Raji (cell line): ENCODE data around the gene FARP1.

ENCODE experiments used
- POLR2A ChIP-seq: IDR thresholded peaks from 2 replicates; pipeline ENCODE4 v1.6.1; 2011; ENCODE audit warnings: low read depth, low read length, control low read depth; ENCODE audit not compliant: insufficient read depth

The FARP1 gene

DNA sequence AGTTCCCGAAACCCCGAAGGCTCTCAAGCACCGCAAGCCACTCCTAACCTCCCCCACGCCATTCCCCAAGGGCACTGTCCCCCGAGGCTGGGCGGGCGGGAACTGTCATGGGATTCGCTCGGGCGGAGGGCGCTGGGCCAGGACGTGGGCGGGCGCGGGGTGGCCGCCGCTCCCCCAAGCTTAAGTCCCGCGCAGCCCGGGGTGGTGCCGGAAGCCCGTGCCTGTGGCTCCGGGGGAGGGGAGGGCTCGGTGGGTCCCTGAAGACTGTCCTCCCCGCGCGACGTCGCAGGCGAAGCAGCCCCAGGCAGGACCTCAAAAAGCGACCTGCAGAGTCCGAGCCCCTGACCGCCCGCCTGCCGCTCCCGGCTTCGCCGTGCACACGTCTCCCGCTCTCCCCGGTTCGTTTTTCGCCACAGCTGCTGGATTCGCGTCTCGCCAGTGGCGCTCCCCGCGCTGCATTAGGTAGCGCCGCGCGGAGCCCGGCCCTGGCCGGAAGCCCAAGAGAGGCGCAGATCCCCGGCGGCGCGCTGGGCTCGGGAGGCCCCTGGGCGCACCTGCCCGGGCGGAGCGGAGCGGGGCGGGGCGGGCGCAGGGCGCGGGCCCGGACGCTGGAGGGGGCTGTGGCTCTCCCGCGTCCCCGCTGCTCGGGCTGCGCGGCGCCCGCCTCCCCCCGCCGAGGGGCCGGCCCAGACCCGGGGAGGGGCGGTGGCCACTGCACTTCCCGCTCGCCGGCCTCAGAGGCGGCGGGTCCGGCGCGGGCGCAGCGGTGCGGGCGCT is at the start of gene FARP1:
FARP1 (plus strand) TSS at position 715 of the 777 bp plus-strand sequence. CDS start 70,149 bp downstream, outside the sequence.
- TF ChIP-seq POLR2A: no peak

DNA sequence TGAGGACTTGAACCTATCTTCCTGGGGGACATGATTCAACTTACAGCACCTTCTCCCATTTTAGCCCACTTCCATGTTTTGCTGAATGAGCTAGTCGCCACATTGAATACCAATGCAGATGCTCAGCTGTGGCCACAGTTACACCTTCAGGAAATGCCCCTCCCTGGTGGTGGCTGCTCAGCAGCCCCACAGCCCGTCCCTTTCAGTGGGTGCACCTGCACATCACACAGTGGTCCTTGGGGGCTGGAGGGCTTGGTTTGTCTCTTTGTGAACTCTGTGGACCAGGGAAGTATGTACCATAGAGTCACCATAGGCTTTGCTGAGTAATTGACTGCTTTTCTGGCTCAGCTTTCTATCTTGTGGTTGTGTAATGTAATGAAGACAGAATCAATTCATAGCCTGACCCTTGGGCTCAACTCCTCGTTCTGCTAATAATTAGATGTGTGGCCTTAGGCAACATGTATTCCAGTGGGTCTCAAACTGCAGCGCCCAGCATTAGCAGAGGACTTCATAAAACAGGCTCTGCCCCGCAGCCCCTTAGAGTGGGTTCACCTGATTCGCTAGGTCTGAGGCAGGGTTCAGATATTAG is 48.1 kb upstream of the FARP1 start:
- TF ChIP-seq POLR2A: no peak

GRCh38 chr13:98096059-98096458 is 46.8 kb upstream of the FARP1 start:
- TF ChIP-seq POLR2A: no peak

GRCh38 chr13:98097749-98098148 is 45.1 kb upstream of the FARP1 start:
- no peak for TF ChIP-seq POLR2A

- TF ChIP-seq POLR2A: no peak
These were observed 44.4 kb upstream of the FARP1 start for GRCh38 chr13:98098516-98098915.

DNA sequence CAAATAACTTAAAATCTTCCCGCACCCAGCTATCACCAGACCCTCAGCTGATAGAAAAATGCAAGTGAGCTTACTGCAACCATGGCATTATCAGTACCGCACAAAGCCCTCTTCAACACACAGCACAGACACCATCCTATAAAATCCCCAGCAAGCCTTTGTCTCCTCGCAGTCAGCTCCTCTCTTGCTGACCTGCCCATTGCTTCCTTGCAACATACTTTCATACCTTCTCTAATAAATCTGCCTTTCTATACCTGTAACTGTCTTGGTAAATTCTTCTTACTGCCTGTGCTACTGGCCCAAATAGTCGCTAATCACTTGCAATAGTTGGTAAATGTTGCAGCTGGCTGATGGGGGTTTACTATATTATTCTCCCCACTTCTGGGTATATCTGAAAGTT is 43.3 kb upstream of the FARP1 start:
- TF ChIP-seq POLR2A: no peak

GRCh38 chr13:98100481-98100880 is 42.4 kb upstream of the FARP1 start:
- TF ChIP-seq POLR2A: no peak

DNA sequence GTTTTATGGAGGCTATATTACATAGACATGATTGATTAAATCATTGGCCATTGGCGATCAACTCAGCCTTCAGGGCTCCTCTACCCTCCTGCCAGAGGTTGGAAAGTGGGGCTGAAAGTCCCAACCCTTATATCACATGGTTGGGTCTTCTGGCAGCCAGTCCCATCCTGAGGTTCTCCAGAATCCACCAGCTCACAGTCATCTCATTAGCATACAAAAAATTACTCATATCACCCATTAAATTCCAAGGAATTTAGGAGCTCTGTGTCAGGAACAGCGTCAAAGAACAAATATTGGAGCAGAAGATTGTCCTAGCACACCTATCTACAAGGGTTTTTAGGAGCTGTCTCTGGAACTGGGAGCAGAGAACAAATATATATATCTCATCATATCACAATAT is 39.4 kb upstream of the FARP1 start:
- TF ChIP-seq POLR2A: no peak

DNA sequence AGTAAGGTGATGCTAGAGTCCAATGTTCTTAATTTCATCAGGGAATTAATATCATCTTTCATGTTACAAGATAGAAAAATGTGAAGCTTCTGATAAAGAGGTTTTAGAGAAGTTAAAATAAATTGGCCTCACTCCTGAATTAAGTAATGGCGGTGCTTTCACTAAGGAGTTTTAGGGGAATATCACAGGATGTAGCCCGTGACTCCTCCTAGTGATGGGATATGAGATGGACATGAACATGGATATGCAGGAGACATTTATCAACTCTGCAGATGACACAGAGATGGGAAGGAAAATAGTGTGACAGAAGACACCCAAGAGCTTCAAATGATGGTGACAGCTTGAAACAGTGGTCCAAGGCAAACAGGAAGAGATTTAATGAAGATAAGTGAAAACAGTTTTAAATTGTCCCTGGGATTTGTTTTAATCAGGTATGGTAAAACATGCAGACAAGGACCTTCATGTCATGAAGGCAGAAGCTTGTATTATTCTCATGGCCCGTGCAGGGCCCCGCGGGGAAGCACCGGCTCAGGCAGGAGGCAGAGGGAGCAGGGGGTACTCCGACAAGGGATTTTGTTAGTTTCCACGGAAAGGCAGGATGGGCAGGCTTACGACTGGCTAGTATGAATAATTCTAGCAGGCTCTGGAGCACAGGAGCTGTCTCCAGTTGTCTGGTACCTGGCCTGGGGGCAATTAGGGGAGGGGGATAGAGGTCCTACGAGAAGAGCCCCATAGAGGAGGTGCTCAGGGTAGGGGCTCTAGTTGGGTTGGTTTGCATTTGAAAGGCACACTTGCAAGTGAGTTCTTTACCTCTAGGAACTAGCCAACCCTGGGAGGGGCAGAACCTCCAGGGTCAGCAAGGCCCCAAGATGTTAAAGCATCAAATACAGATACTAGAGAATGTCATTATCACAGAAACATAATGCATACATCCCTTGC is 38.7 kb upstream of the FARP1 start:
- TF ChIP-seq POLR2A: no peak

DNA sequence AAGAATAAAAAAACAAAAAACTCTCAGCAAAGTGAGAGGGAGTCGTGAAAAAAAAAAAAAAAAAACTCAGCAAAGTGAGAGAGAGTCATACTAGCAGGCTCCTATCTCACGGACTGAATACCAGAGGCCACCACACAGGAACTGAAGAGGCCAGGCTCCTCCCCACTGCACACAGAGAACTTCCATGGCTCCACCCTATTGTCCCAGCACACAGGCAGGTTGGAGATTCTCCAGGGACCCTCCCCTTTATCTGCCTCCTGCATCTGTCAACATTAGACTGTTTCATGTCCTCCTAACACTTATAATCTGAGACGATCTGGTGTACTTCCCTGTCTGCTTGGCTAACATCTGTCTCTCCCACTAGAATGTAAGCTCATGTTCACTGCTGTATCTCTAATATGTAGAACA is 37.0 kb upstream of the FARP1 start:
- TF ChIP-seq POLR2A: no peak

- no peak for TF ChIP-seq POLR2A
These were observed 34.6 kb upstream of the FARP1 start for GRCh38 chr13:98108341-98108740.

DNA sequence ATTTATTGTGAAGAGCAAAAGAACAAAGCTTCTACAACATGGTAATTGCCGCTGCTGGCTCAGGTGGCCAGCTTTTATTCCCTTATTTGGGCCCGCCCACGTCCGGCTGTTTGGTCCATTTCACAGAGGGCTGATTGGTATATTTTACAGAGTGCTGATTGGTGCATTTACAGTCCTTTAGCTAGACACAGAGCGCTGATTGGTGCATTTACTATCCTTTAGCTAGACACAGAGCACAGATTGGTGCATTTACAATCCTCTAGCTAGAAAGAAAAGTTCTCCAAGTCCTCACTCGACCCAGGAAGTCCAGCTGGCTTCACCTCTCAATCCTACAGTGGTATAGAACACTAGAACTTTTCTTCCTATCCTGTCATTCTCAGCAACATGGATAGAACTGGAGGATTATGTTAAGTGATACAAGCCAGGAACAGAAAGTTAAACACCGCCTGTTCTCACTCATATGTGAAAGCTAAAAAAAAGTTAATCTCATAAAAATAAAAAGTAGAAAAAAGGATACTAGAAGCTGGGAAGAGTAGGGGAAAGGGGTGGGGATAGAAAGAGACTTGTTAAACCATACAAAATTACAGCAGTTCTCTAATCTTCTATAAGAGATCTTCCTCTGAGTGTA is 33.6 kb upstream of the FARP1 start:
- no peak for TF ChIP-seq POLR2A

DNA sequence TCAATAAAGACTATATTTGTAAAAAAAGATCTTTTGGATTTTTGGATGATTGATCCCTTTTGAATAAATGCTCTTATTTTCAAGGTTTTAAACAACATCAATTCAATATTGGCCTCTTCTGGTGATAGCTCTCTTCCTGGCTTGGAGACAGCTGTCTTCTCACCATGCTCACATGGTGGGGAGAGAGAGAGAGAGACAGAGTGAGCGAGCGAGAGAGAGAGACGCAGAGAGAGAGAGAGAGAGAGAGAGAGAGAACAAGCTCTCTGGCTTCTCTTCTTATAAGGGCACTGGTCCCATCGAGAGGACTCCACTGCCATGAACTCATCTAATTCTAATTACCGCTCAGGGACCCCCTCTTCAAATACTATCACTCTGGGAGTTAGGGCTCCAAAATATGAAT is 32.1 kb upstream of the FARP1 start:
- TF ChIP-seq POLR2A: no peak

DNA sequence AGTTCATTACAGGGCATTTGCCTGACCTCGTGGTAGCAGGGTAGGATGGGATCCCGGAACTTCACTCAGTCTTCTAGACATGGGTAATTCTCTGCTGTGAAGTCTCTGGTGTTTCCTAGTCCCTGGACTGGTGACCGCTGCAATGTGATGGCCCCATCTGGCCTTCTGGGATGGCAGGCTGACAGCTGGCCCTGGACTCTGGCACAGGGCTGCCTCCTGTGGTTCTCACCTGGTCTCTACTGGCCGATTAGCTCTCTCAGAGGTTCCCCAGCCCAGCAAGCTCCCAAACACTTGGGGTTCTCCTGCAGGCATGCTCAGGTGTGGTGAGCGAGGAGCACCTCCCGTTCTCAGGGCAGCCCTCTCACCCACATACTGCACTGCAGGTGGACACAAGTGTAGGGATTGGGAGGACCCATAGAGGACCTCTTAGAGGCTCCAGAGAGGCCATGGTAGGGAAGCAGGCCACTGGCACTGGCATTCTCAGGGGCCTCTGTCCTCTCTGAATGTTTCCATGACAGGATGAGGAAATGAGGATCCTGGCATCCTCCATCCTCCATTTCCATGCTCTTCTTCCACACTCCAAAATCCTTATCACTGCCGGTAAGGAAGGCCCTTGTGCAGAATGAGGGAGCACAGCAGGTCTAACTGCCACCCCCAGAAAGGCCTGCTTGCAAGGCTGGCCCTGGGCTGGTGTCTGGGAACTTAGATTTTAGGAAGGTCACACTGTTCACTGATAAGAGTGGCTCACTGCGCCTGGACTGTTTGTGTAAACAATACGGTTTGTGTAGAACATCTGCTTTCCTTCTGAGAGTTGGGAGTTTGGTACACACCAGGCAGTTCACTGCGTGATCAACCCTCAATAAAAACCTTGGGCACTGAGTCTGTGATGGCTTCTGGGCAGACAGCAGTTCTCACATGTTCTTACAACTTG is 31.5 kb upstream of the FARP1 start:
- no peak for TF ChIP-seq POLR2A

GRCh38 chr13:98112456-98112855 is 30.4 kb upstream of the FARP1 start:
- TF ChIP-seq POLR2A: no peak

- TF ChIP-seq POLR2A: no peak
These were observed 24.0 kb upstream of the FARP1 start for GRCh38 chr13:98118865-98119264.
